ENCODE data around the gene ELP1. TPM values are rescaled to one million over a fixed set of nuclear protein-coding genes. Genes with fewer than 3 reads are reported as not detected.
"Not testable (repeated sequence)": the region's sequence is repeated elsewhere in the genome, so short reads cannot be mapped to it uniquely, and the experiment has no call there.

The ELP1 gene
- total RNA-seq, 1 donor from 2014 or later, result 31.6 TPM

DNA sequence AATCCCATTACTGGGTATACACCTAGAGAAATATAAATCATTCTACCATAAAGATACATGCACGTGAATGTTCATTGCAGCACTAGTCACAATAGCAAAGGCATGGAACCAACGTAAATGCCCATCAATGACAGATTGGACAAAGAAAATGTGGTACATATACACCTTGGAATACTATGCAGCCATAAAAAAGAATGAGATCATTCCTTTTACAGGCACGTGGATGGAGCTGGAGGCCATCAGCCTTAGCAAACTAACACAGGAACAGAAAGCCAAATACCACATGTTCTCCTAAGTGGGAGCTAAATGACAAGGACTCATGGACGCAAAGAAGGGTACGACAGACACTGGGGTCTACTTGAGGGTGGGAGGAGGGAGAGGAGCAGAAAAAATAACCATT, 94.4 kb downstream of the ELP1 start:
- H3K4me3 Mint-ChIP-seq; intact Hi-C loops (cut with micrococcal nuclease); H3K27me3 Mint-ChIP-seq (ENCODE audit: insufficient read depth); DNase-seq (ENCODE audit: low spot score); H3K36me3 Mint-ChIP-seq (ENCODE audit: low read depth); H3K9me3 Mint-ChIP-seq; H3K27ac Mint-ChIP-seq: not testable (repeated sequence)
- H3K4me1 Mint-ChIP-seq (ENCODE audit: low read depth), result peaks cover 21% of the 10 kb centered on the region

DNA sequence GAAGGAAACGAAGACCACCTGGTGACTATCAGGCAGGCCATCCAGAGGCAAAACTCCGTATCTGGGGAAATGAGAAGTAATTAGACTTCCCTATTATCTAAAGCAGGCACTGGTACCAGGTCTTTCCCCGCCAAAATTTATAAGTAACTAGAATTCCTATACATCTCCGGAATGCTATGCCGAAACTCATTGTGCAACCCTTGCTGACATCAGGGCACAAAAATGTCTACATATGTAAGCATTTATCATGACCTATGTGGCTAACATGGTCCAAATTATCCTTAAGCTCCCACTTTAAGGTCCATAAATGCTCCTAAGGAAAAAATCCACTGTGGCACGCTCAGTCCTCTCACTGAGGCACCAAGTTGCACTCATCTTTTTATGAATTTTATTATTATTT, 95.9 kb downstream of the ELP1 start:
- intact Hi-C loops (cut with micrococcal nuclease), result no loop called here
- Mint-ChIP-seq H3K4me3 (no peak overlapping the region), H3K36me3 (ENCODE audit: low read depth) (no peaks in the 10 kb centered on the region), H3K27me3 (ENCODE audit: insufficient read depth) (no peaks in the 10 kb centered on the region), H3K27ac (no peak overlapping the region), H3K9me3 (no peaks in the 10 kb centered on the region), H3K4me1 (ENCODE audit: low read depth) (peaks cover 19% of the 10 kb centered on the region)
- DNase-seq (ENCODE audit: low spot score), result no peak

DNA sequence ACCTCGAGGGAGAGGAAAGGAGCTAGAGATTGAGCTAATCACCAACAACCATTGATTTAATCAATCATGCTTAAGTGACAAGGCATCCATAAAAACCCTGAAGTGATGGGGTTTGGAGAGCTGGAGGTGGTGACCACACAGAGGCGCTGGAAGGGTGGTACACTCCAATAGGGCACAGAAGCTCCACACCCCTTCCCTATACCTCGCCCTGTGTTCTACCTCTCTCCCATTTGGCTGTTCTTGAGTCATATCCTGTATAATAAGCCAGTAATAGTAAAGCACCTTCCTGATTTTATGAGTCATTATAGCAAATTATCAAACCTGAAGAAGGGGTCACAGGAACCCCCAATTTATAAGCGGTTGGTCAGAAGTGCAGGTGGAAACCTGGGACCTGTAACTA, 96.4 kb downstream of the ELP1 start:
- H3K9me3 Mint-ChIP-seq, result no peaks in the 10 kb centered on the region
- no peak for DNase-seq (ENCODE audit: low spot score)
- no peaks in the 10 kb centered on the region for H3K27me3 Mint-ChIP-seq (ENCODE audit: insufficient read depth)
- no peaks in the 10 kb centered on the region for H3K36me3 Mint-ChIP-seq (ENCODE audit: low read depth)
- intact Hi-C loops (cut with micrococcal nuclease), result no loop called here
- H3K4me3 Mint-ChIP-seq, result no peak overlapping the region
- H3K27ac Mint-ChIP-seq, result no peak overlapping the region
- H3K4me1 Mint-ChIP-seq (ENCODE audit: low read depth), result peaks cover 14% of the 10 kb centered on the region

DNA sequence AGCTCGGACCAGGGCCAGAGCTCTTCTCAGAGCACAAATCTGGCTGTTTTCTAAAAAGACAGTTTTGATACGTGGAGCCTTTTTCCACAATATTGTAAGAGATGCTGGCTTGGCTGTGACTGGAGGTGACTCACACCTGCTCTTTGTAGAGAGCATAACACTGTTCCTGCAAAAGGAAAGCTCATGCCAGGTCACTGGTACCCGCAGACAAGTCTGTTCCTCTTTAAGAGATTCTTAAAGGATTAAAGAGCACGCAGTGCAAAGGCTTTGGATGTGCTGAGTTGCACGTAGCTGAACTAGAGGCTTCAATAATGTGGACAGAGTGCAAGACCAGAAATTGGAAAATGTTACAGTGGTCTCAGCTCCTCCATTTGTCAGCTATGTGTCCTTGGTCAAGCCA, 97.1 kb downstream of the ELP1 start:
- DNase-seq (ENCODE audit: low spot score), result no peak
- Mint-ChIP-seq H3K4me1 (ENCODE audit: low read depth) (peaks cover 9% of the 10 kb centered on the region), H3K27me3 (ENCODE audit: insufficient read depth) (no peaks in the 10 kb centered on the region), H3K4me3 (no peak overlapping the region), H3K36me3 (ENCODE audit: low read depth) (no peaks in the 10 kb centered on the region), H3K9me3 (no peaks in the 10 kb centered on the region), H3K27ac (no peak overlapping the region)
- intact Hi-C loops (cut with micrococcal nuclease), result no loop called here

DNA sequence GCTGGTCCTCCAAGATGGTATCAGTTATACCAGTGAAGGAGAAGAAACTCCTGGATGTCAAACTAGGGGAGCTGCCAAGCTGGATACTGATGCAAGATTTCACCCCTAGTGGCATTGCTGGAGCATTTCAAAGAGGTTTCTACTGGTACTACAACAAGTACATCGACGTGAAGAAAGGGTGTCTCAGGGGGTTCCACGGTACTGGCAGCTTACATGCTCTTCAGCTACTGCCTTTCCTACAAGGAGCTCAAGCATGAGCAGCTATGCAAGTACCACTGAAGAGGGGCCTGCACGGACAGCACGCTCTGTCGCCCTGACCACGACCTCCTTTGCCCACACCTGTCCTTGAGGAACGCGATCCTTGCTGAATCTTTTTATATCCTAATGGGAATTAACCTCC, 97.6 kb downstream of the ELP1 start:
- no peaks in the 10 kb centered on the region for H3K36me3 Mint-ChIP-seq (ENCODE audit: low read depth)
- H3K4me3 Mint-ChIP-seq, result no peak overlapping the region
- intact Hi-C loops (cut with micrococcal nuclease), result no loop called here
- H3K4me1 Mint-ChIP-seq (ENCODE audit: low read depth), result peaks cover 9% of the 10 kb centered on the region
- no peak overlapping the region for H3K27ac Mint-ChIP-seq
- no peaks in the 10 kb centered on the region for H3K9me3 Mint-ChIP-seq
- no peaks in the 10 kb centered on the region for H3K27me3 Mint-ChIP-seq (ENCODE audit: insufficient read depth)
- DNase-seq (ENCODE audit: low spot score), result no peak

DNA sequence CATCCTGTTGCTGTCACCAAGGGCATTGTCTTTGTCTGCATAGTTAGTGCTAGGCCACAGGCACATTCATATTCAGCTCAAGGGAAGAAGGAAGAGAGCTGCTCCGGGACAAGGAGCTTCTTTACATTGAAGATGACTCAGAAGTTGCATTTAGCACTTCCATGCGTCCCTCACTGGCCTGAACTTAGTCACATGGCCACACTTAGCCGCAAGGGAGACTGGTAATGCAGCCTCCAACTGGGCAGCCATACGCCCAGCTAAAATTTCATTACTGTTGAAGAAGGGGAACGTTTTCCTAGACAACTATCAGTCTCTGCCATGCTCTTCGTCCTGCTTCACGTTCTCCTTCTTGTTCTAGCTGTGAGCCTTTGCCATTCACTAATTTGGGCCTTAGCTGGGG, 98.1 kb downstream of the ELP1 start:
- DNase-seq (ENCODE audit: low spot score), result no peak
- Mint-ChIP-seq H3K4me1 (ENCODE audit: low read depth) (peaks cover 9% of the 10 kb centered on the region), H3K36me3 (ENCODE audit: low read depth) (no peaks in the 10 kb centered on the region), H3K27ac (no peak overlapping the region), H3K27me3 (ENCODE audit: insufficient read depth) (no peaks in the 10 kb centered on the region), H3K9me3 (no peaks in the 10 kb centered on the region), H3K4me3 (no peak overlapping the region)
- intact Hi-C loops (cut with micrococcal nuclease), result no loop called here

DNA sequence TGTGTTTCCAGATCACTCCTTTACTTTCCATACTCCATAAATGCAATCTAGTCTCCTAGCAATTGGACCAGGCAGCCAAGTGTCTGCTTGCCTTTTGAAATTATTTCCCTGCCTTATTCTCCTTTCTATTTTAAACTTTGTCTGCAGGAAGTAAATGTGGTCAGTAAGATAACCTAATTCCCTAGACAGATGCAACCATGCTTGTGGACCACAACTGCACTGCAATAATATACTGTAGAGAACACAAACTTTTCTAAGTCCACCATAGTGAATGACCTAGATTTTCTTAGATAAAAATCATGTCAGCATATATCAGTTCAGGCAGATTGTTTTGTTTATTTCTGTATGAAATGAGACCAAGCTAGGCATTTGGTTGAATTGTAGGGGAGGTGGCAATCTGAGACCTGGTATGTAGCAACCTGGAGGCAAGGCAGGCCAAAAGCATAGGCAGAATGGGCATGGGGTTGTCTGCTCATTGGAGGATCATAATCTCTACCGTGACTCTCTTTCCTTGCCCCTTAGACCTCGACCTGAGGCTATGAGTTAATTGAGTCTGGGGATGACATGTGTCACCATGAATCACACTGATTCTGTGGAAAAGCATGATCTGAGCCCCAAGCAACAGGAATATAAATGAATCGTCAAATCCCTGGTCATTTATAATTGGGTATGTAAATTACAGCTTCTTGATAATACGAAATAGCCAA, 98.8 kb downstream of the ELP1 start:
- intact Hi-C loops (cut with micrococcal nuclease), result no loop called here
- no peaks in the 10 kb centered on the region for H3K9me3 Mint-ChIP-seq
- H3K27ac Mint-ChIP-seq, result no peak overlapping the region
- peaks cover 15% of the 10 kb centered on the region for H3K4me1 Mint-ChIP-seq (ENCODE audit: low read depth)
- no peak overlapping the region for H3K4me3 Mint-ChIP-seq
- H3K36me3 Mint-ChIP-seq (ENCODE audit: low read depth), result no peaks in the 10 kb centered on the region
- no peaks in the 10 kb centered on the region for H3K27me3 Mint-ChIP-seq (ENCODE audit: insufficient read depth)
- DNase-seq (ENCODE audit: low spot score), result no peak

DNA sequence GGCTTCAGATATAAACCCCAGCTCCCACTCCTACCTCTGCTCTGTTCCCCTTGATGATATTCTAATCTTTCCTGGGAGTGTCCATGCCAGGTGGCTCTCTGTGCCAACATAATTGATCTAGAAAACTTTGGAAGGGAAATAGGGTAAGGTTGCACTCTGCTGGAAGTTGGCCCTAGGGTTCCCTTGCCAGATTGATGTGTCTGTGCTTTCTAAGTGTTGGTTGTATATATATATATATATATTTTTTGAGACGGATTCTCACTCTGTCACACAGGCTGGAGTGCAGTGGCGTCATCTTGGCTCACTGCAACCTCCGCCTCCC, 101.8 kb downstream of the ELP1 start:
- Mint-ChIP-seq H3K27ac (no peak overlapping the region), H3K9me3 (no peaks in the 10 kb centered on the region), H3K4me1 (ENCODE audit: low read depth) (peaks cover 15% of the 10 kb centered on the region), H3K4me3 (no peak overlapping the region), H3K27me3 (ENCODE audit: insufficient read depth) (no peaks in the 10 kb centered on the region), H3K36me3 (ENCODE audit: low read depth) (no peaks in the 10 kb centered on the region)
- intact Hi-C loops (cut with micrococcal nuclease), result no loop called here
- no peak for DNase-seq (ENCODE audit: low spot score)

DNA sequence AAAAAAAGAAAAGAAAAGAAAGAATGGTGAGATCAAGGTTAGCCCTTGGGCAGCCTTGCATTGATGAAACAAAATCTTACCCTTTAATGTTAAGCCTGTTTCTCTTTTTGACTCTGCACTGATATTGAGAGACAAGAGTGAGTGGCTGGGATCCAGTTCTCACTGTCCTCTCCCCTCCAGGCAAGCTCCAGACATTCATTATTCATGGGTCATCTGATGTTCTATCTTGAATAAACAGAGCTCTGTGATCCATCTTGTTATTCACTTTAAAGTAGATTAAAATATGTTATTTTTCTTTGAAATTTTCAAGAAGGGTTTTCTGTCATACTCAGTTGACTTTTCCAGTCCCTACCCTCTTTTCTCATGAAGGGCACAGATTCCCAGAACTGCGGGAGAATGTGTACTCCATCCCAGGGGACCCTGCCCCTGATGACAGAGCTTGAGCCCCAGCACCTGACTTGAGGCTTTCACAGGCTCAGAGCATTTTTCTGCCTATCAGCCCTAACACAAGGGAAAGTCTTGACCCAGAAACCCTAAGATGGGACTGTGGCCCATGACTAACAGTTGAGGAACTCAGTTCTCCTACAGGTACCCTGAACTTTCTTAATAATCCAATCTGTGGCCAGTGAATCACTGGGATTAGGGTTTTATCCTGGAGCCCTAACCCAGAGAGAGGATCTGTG, 102.3 kb downstream of the ELP1 start:
- intact Hi-C loops (cut with micrococcal nuclease), result no loop called here
- Mint-ChIP-seq H3K4me1 (ENCODE audit: low read depth) (peaks cover 15% of the 10 kb centered on the region), H3K9me3 (no peaks in the 10 kb centered on the region), H3K4me3 (no peak overlapping the region), H3K27ac (no peak overlapping the region), H3K27me3 (ENCODE audit: insufficient read depth) (no peaks in the 10 kb centered on the region), H3K36me3 (ENCODE audit: low read depth) (no peaks in the 10 kb centered on the region)
- no peak for DNase-seq (ENCODE audit: low spot score)

DNA sequence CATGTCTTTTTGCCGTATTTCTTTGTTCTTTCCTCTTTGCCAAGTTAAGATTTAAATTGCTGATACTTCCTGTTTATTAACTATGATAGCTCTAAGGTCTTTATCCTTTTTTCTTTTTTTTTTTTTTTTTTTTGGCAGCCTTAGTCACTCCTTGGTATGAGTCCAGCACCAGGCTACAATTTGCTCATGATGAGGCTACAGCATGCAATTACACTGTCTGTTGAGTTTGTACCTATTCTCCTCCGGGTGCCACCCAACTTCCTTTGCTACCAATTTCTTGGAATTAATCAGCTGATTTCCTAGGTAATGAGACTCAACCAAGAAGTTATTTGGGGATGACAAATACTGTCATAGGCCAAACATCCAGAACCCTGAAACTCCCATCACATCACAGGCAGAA, 103.7 kb downstream of the ELP1 start:
- no peak overlapping the region for H3K27ac Mint-ChIP-seq
- H3K4me1 Mint-ChIP-seq (ENCODE audit: low read depth), result peaks cover 12% of the 10 kb centered on the region
- intact Hi-C loops (cut with micrococcal nuclease), result no loop called here
- H3K27me3 Mint-ChIP-seq (ENCODE audit: insufficient read depth), result peaks cover 5% of the 10 kb centered on the region
- DNase-seq (ENCODE audit: low spot score), result no peak
- no peak overlapping the region for H3K4me3 Mint-ChIP-seq
- H3K9me3 Mint-ChIP-seq, result no peaks in the 10 kb centered on the region
- no peaks in the 10 kb centered on the region for H3K36me3 Mint-ChIP-seq (ENCODE audit: low read depth)

DNA sequence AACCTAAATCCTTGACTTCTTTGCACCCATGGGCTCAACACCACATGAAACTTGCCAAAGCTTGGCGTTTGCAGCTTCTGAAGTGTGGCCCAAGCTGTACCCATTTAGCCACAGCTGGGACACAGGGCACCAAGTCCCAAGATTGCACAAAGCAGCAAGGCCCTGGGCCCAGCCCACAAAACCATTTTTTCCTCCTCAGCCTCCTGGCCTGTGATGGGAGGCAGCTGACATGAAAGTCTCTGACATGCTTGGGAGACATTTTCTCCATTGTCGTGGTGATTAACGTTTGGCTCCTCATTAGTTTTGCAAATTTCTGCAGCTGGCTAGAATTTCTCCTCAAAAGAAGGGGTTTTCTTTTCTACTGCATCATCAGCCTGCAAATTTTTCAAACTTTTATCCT, 110.1 kb downstream of the ELP1 start:
- Mint-ChIP-seq H3K27ac (no peak overlapping the region), H3K27me3 (ENCODE audit: insufficient read depth) (peaks cover 6% of the 10 kb centered on the region), H3K4me3 (no peak overlapping the region), H3K36me3 (ENCODE audit: low read depth) (no peaks in the 10 kb centered on the region), H3K4me1 (ENCODE audit: low read depth) (no peaks in the 10 kb centered on the region), H3K9me3 (peaks cover 20% of the 10 kb centered on the region)
- intact Hi-C loops (cut with micrococcal nuclease), result no loop called here
- DNase-seq (ENCODE audit: low spot score), result no peak

Data from activated T-helper 1 cell treated with anti-CD3 and anti-CD28 coated beads, Interleukin-12 subunit alpha, Interleukin-12 subunit beta, Interleukin-2, Interleukin-4 antibody, amounts not matched to agents 30 ng/mL and 10 ng/mL and 1 ng/mL, durations not matched to agents 14 hours and 24 hours and 36 hours (primary cell).